Tibial artery (tissue), 4 donors: ENCODE measurements around the gene GMEB2.

Experiments
- DNase-seq, 2 donors: peaks; one replicate each; pipeline ENCODE4 v3.0.0-alpha.2; 2019
- H3K27ac ChIP-seq, 2 donors: fragments of 200-600 bp; sonication (generic) in 1 of 2; 1 replicate in 1 of 2; 2 replicates in 1 of 2; pipeline ENCODE4 v1.5.1; 2018 to 2019; ENCODE audit warnings: mild to moderate bottlenecking in 1 of 2
- H3K27me3 ChIP-seq, 2 donors: fragments of 200-600 bp; sonication (generic) in 1 of 2; one replicate each; pipeline versions ENCODE4 v1.5.1 to v1.6.0; 2016 to 2019
- H3K36me3 ChIP-seq, 3 donors: fragments of 200-600 bp; sonication (generic) in 2 of 3; one replicate each; pipeline ENCODE4 v1.5.1; 2016 to 2019; ENCODE audit warnings: mild to moderate bottlenecking in 2 of 3
- H3K4me1 ChIP-seq, 4 donors: fragments of 200-600 bp; sonication (generic) in 2 of 4; 1 replicate in 3 of 4; 2 replicates in 1 of 4; pipeline ENCODE4 v1.5.1; 2016 to 2019
- H3K4me3 ChIP-seq, 2 donors: fragments of 200-600 bp; sonication (generic) in 1 of 2; 1 replicate in 1 of 2; 2 replicates in 1 of 2; pipeline ENCODE4 v1.5.1; 2018 to 2019; ENCODE audit warnings: mild to moderate bottlenecking in 2 of 2
- H3K9me3 ChIP-seq, 3 donors: fragments of 200-600 bp; sonication (generic) in 1 of 3; one replicate each; pipeline ENCODE4 v1.5.1; 2016 to 2019
- CTCF ChIP-seq, 2 experiments: fragments of 200-600 bp in 1 of 2; fragments of 450-650 bp in 1 of 2; IDR thresholded peaks; one replicate each; pipeline ENCODE4 v1.5.1; 2017 to 2019; ENCODE audit warnings: antibody characterized with exemption in 2 of 2, mild to moderate bottlenecking in 1 of 2, moderate library complexity in 1 of 2
- intact Hi-C: fragments of 100-400 bp; cut with DNase I; formaldehyde crosslinking; loops from one replicate; pipeline ENCODE4 v1.15.0; 2023; ENCODE audit warnings: low total_unique reads

The GMEB2 gene

GRCh38 chr20:63568986-63569949 lies 57.6 kb downstream of the GMEB2 start:
- Histone ChIP-seq H3K27me3 (no peaks in the 10 kb centered on the region), H3K9me3 (no peaks in the 10 kb centered on the region), H3K4me1 (peaks cover 0 to 13% (median 10%) of the 10 kb centered on the region in 4 donors), H3K4me3 (no peak overlapping the region), H3K27ac (no peak overlapping the region), H3K36me3 (peaks cover 0 to 35% (median 17%) of the 10 kb centered on the region in 3 donors)
- no peak for DNase-seq
- TF ChIP-seq CTCF (IDR thresholded peaks at IDR 0.05), result no peak
- intact Hi-C loops, result loop anchor here (5.0 kb wide), 1 partner anchor 48 kb away; no protein-coding TSS in a partner anchor

DNA sequence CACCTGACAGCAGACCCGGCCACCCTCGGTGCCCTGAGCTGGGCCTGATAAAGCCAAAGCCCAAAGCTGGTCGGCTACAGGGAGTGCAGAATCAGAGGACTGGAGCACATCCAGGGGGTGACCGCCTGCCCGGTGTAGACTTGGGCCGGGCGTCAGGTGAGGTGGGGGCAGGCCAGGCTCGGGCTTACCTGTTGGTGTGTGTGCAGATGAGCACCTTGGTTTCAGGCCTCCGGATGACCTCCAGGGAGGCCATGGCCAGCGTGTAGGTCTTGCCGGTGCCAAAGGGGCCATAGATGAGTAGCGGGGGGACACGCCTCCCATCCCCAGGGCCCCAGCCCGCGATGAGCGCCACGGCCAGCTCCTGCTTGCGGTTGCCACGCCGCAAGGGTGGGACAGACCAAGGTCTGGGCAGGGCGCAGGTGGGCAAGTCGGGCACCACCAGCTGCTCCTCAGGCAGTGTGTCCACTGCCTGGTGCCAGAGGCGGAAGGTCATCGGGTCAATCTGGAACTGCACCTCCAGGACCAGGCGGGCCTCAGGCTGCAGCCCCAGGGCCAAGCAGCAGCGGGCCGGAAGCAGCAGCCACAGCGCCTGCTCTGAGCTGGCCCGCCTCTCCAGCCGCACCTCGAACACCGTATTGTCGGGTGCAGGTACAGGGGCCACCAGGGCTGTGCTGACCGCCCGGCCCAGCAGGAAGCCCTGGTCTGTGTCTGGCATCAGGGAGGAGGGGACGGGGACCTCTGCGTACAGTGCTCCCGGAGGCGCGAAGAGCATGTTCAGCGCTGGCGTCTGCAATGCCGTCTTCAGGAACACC lies 58.5 kb downstream of the GMEB2 start:
- no peak overlapping the region for H3K4me3 ChIP-seq
- H3K4me1 ChIP-seq, result peaks cover 0 to 9% (median 5%) of the 10 kb centered on the region in 4 donors
- H3K27me3 ChIP-seq, result no peaks in the 10 kb centered on the region
- no peaks in the 10 kb centered on the region for H3K9me3 ChIP-seq
- H3K36me3 ChIP-seq, result peaks cover 0 to 44% (median 26%) of the 10 kb centered on the region in 3 donors
- H3K27ac ChIP-seq, result no peak overlapping the region
- no peak for DNase-seq
- intact Hi-C loops, result loop anchor here (5.0 kb wide), 1 partner anchor 49 kb away; no protein-coding TSS in a partner anchor
- TF ChIP-seq CTCF (IDR thresholded peaks at IDR 0.05), result no peak

DNA sequence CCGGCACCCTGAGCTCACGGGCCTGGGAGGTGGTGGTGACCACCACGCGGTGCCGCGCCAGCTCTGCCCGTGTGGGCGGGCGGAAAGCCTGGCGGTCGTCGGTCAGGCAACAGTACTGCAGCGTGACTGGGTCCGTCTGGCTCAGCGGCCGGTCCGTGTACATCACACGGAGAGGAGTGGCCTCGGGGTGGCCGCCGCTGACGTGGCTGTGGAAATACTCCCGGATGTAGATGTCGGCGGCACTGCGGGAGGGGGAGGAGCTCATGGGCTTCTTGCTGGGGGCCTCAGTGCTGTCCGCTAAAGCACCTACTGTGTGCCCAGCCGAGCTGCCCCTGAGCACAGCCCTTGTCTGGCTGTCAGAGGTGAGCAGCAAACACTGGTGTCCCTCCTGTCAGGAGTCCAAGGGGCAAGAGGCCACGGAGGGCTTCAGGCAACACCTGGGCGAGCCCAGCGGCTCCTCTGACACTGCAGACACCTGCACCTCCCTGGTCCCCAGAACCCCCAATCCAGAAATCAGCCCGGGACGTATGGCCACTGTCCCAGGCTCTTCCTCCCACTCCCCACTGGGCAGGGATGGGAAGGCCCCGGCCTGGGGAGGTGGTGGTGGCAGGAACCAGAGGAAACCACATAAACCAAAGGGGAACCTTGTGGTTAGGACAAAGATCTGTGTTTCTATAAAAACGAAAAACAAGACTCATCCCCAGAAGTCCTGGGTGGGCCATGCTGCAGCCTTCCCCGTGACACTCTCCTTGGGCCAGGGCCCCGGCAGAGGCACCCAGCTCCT lies 59.3 kb downstream of the GMEB2 start:
- Histone ChIP-seq H3K4me3 (no peak overlapping the region), H3K27me3 (no peaks in the 10 kb centered on the region), H3K36me3 (peaks cover 8 to 52% (median 34%) of the 10 kb centered on the region in 3 donors), H3K9me3 (no peaks in the 10 kb centered on the region), H3K27ac (no peak overlapping the region), H3K4me1 (peaks cover 0 to 1% (median 0%) of the 10 kb centered on the region in 4 donors)
- intact Hi-C loops, result loop anchor here (5.0 kb wide), 1 partner anchor 50 kb away; no protein-coding TSS in a partner anchor
- no peak for DNase-seq
- TF ChIP-seq CTCF (IDR thresholded peaks at IDR 0.05), result no peak

DNA sequence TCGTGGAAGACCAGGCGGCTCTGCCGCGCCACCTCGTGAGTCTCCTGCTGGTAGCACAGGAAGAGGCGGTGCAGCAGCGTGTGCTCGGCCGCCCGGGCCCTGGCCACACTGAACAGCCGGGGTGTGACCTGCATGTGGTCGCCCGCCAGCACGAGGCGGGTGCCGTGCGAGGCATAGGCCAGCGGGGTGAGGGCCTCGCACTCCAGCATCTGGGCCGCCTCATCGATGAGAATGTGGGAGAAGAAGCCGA lies 59.8 kb downstream of the GMEB2 start:
- intact Hi-C loops, result loop anchor here (5.0 kb wide), 1 partner anchor 50 kb away; no protein-coding TSS in a partner anchor
- H3K4me1 ChIP-seq, result no peaks in the 10 kb centered on the region
- no peak for DNase-seq
- no peak overlapping the region for H3K4me3 ChIP-seq
- H3K27ac ChIP-seq, result no peak overlapping the region
- peaks cover 10 to 54% (median 39%) of the 10 kb centered on the region in 3 donors for H3K36me3 ChIP-seq
- H3K27me3 ChIP-seq, result no peaks in the 10 kb centered on the region
- no peaks in the 10 kb centered on the region for H3K9me3 ChIP-seq
- no peak for TF ChIP-seq CTCF (IDR thresholded peaks at IDR 0.05)
